Endodermal cell (in vitro differentiated cells): ENCODE data around the gene LARP4. TPM values are rescaled to one million over a fixed set of nuclear protein-coding genes. Genes with fewer than 3 reads are reported as not detected.
A peak's percentile ranks its signal among the peaks of the same experiment; 100 is the strongest.
"Not testable (repeated sequence)": the region's sequence is repeated elsewhere in the genome, so short reads cannot be mapped to it uniquely, and the experiment has no call there.

Experiments
- DNase-seq: peaks from one replicate; pipeline ENCODE4 v3.0.0-alpha.2; 2017
- H3K27ac ChIP-seq: 2 replicates; pipeline ENCODE4 v1.5.1; 2013; ENCODE audit warnings: mild to moderate bottlenecking, low read depth, low read length, moderate library complexity
- H3K27me3 ChIP-seq: 2 replicates; pipeline ENCODE4 v1.6.1; 2013; ENCODE audit warnings: mild to moderate bottlenecking, low read length, moderate library complexity; ENCODE audit not compliant: insufficient read depth, control insufficient read depth, poor library complexity, severe bottlenecking
- H3K36me3 ChIP-seq: 2 replicates; pipeline ENCODE4 v1.7.0; 2013; ENCODE audit warnings: mild to moderate bottlenecking, low read length, moderate library complexity; ENCODE audit not compliant: control insufficient read depth, insufficient read depth
- H3K4me1 ChIP-seq: one replicate; pipeline ENCODE4 v1.7.0; 2013; ENCODE audit warnings: low read length; ENCODE audit not compliant: control insufficient read depth, insufficient read depth
- H3K4me3 ChIP-seq: 2 replicates; pipeline ENCODE4 v1.5.1; 2013; ENCODE audit warnings: mild to moderate bottlenecking, low read length, moderate library complexity
- H3K9ac ChIP-seq: 2 replicates; pipeline ENCODE4 v1.6.1; 2013; ENCODE audit warnings: mild to moderate bottlenecking, low read length, moderate library complexity; ENCODE audit not compliant: poor library complexity, severe bottlenecking; ENCODE audit errors: extremely low read depth
- H3K9me3 ChIP-seq: 2 replicates; pipeline ENCODE4 v1.6.1; 2013; ENCODE audit warnings: mild to moderate bottlenecking, low read length, moderate library complexity; ENCODE audit not compliant: control insufficient read depth
- H3K27ac Mint-ChIP-seq: 2 replicates; pipeline ENCODE4 v1.8.0; 2020; ENCODE audit warnings: mixed read lengths
- H3K27me3 Mint-ChIP-seq: 2 replicates; pipeline ENCODE4 v1.8.0; 2021; ENCODE audit warnings: mild to moderate bottlenecking, mixed read lengths; ENCODE audit not compliant: insufficient read depth
- H3K36me3 Mint-ChIP-seq: 2 replicates; pipeline ENCODE4 v1.8.0; 2020; ENCODE audit warnings: low read depth, mixed read lengths
- H3K4me1 Mint-ChIP-seq: 2 replicates; pipeline ENCODE4 v1.8.0; 2020; ENCODE audit warnings: mixed read lengths
- H3K4me3 Mint-ChIP-seq: 2 replicates; pipeline ENCODE4 v1.8.0; 2020; ENCODE audit warnings: mild to moderate bottlenecking, moderate library complexity, mixed read lengths
- H3K9me3 Mint-ChIP-seq: 2 replicates; pipeline ENCODE4 v1.8.0; 2020; ENCODE audit warnings: mild to moderate bottlenecking, mixed read lengths
- CTCF ChIP-seq: fragments of 200-600 bp; sonication (generic); conservative IDR thresholded peaks from 2 replicates; pipeline ENCODE4 v1.5.0; 2021; ENCODE audit warnings: antibody characterized with exemption, mild to moderate bottlenecking
- WGBS, 2 experiments: methylation state at CpG; one replicate each; pipeline versions ENCODE4 v1.1.5 to v1.1.7; 2013; ENCODE audit warnings: missing lambda C conversion rate in 2 of 2, mixed read lengths in 1 of 2; ENCODE audit not compliant: insufficient coverage in 1 of 2, insufficient read length in 1 of 2; 5-methylcytosine and 5-hydroxymethylcytosine counted together
- total RNA-seq, 2 donors: library from RNA; stranded (reverse); fragmentation: NEBNext Ultra II Directional in 1 of 2; extraction: Animal tissue kit (Norgen Biotek cat#: 25700) in 1 of 2; gene quantifications; 2 replicates in 1 of 2; 3 replicates in 1 of 2; pipeline ENCODE4 v1.2.1, GENCODE V29; 2021

Gene LARP4
- total RNA-seq, 2 donors from 2014 or later: 91.7 to 106 TPM

- Mint-ChIP-seq H3K36me3 (peaks cover 85% of the 10 kb centered on the region), H3K9me3 (no peaks in the 10 kb centered on the region), H3K4me3 (no peak overlapping the region), H3K27ac (peak overlapping the region; percentile 33), H3K4me1 (peaks cover 3% of the 10 kb centered on the region), H3K27me3 (no peaks in the 10 kb centered on the region)
- Histone ChIP-seq H3K9me3 (no peaks in the 10 kb centered on the region), H3K4me1 (no peaks in the 10 kb centered on the region), H3K27me3 (no peaks in the 10 kb centered on the region), H3K36me3 (peaks cover 100% of the 10 kb centered on the region), H3K4me3 (no peak overlapping the region), H3K9ac (no peak overlapping the region), H3K27ac (no peak overlapping the region)
- DNase-seq: no peak
- no peak for TF ChIP-seq CTCF
Measured at GRCh38 chr12:50440288-50440687, 39.6 kb downstream of the LARP4 start.

GRCh38 chr12:50441763-50442162, 41.1 kb downstream of the LARP4 start:
- no peak for DNase-seq
- Histone ChIP-seq H3K9me3 (no peaks in the 10 kb centered on the region), H3K9ac (no peak overlapping the region), H3K27ac (no peak overlapping the region), H3K27me3 (no peaks in the 10 kb centered on the region), H3K36me3 (peaks cover 93% of the 10 kb centered on the region), H3K4me3 (no peak overlapping the region), H3K4me1 (no peaks in the 10 kb centered on the region)
- Mint-ChIP-seq H3K4me3 (no peak overlapping the region), H3K4me1 (peaks cover 3% of the 10 kb centered on the region), H3K9me3 (no peaks in the 10 kb centered on the region), H3K36me3 (peaks cover 80% of the 10 kb centered on the region), H3K27me3 (no peaks in the 10 kb centered on the region), H3K27ac (no peak overlapping the region)
- TF ChIP-seq CTCF: no peak
- WGBS, 2 experiments: 94 to 95% methylated on average over 7 of the region's 7 CpGs

- no peak for DNase-seq
- no peaks in the 10 kb centered on the region for H3K27me3 Mint-ChIP-seq
- no peak for TF ChIP-seq CTCF
- H3K9me3 Mint-ChIP-seq: no peaks in the 10 kb centered on the region
- 69 to 100% methylated on average over 1 to 2 of the region's 3 CpGs for WGBS, 2 experiments
- Histone ChIP-seq H3K36me3 (peaks cover 93% of the 10 kb centered on the region), H3K4me1 (no peaks in the 10 kb centered on the region), H3K27ac (no peak overlapping the region), H3K9ac (no peak overlapping the region), H3K27me3 (no peaks in the 10 kb centered on the region), H3K4me3 (no peak overlapping the region), H3K9me3 (no peaks in the 10 kb centered on the region)
- peaks cover 3% of the 10 kb centered on the region for H3K4me1 Mint-ChIP-seq
- no peak overlapping the region for H3K4me3 Mint-ChIP-seq
- no peak overlapping the region for H3K27ac Mint-ChIP-seq
- peaks cover 79% of the 10 kb centered on the region for H3K36me3 Mint-ChIP-seq
Measured at GRCh38 chr12:50442178-50442908, 41.7 kb downstream of the LARP4 start.

GRCh38 chr12:50449671-50450070, 49.0 kb downstream of the LARP4 start:
- peaks cover 74% of the 10 kb centered on the region for H3K36me3 Mint-ChIP-seq
- not testable (repeated sequence) for H3K27ac Mint-ChIP-seq, DNase-seq, H3K4me3 Mint-ChIP-seq, H3K27me3 Mint-ChIP-seq, H3K27ac ChIP-seq, H3K9me3 Mint-ChIP-seq, H3K4me1 Mint-ChIP-seq, H3K27me3 ChIP-seq, H3K9ac ChIP-seq, H3K9me3 ChIP-seq, H3K4me1 ChIP-seq, H3K4me3 ChIP-seq
- peaks cover 85% of the 10 kb centered on the region for H3K36me3 ChIP-seq
- 78 to 83% methylated on average over 1 to 5 of the region's 5 CpGs for WGBS, 2 experiments
